Measurements from ENCODE around the gene SLC9A8. TPM values are rescaled to one million over a fixed set of nuclear protein-coding genes. Genes with fewer than 3 reads are reported as not detected.
"Not testable (repeated sequence)": the region's sequence is repeated elsewhere in the genome, so short reads cannot be mapped to it uniquely, and the experiment has no call there.

Gene SLC9A8
- total RNA-seq, 1 donor from 2014 or later: 10.5 TPM

- Mint-ChIP-seq H3K36me3 (ENCODE audit: low read depth, unreplicated experiment) (peaks cover 6% of the 10 kb centered on the region), H3K27ac (ENCODE audit: unreplicated experiment) (no peak overlapping the region), H3K9me3 (ENCODE audit: unreplicated experiment) (no peaks in the 10 kb centered on the region), H3K4me1 (ENCODE audit: unreplicated experiment) (peaks cover 24% of the 10 kb centered on the region), H3K4me3 (ENCODE audit: unreplicated experiment) (no peak overlapping the region), H3K27me3 (ENCODE audit: unreplicated experiment) (peaks cover 9% of the 10 kb centered on the region)
- TF ChIP-seq, protein P1, sequence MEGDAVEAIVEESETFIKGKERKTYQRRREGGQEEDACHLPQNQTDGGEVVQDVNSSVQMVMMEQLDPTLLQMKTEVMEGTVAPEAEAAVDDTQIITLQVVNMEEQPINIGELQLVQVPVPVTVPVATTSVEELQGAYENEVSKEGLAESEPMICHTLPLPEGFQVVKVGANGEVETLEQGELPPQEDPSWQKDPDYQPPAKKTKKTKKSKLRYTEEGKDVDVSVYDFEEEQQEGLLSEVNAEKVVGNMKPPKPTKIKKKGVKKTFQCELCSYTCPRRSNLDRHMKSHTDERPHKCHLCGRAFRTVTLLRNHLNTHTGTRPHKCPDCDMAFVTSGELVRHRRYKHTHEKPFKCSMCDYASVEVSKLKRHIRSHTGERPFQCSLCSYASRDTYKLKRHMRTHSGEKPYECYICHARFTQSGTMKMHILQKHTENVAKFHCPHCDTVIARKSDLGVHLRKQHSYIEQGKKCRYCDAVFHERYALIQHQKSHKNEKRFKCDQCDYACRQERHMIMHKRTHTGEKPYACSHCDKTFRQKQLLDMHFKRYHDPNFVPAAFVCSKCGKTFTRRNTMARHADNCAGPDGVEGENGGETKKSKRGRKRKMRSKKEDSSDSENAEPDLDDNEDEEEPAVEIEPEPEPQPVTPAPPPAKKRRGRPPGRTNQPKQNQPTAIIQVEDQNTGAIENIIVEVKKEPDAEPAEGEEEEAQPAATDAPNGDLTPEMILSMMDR (IDR thresholded peaks at IDR 0.05; ENCODE audit: unreplicated experiment): no peak
- DNase-seq (ENCODE audit: low spot score): no peak
Observed at GRCh38 chr20:49891476-49892110, 79.0 kb downstream of the SLC9A8 start.

GRCh38 chr20:49892260-49892659 is 79.6 kb downstream of the SLC9A8 start:
- TF ChIP-seq, protein P1 (IDR thresholded peaks at IDR 0.05; ENCODE audit: unreplicated experiment): no peak
- Mint-ChIP-seq H3K4me3 (ENCODE audit: unreplicated experiment) (no peak overlapping the region), H3K36me3 (ENCODE audit: low read depth, unreplicated experiment) (peaks cover 4% of the 10 kb centered on the region), H3K27me3 (ENCODE audit: unreplicated experiment) (peaks cover 9% of the 10 kb centered on the region), H3K27ac (ENCODE audit: unreplicated experiment) (no peak overlapping the region), H3K9me3 (ENCODE audit: unreplicated experiment) (no peaks in the 10 kb centered on the region), H3K4me1 (ENCODE audit: unreplicated experiment) (peaks cover 20% of the 10 kb centered on the region)
- no peak for DNase-seq (ENCODE audit: low spot score)

GRCh38 chr20:49892817-49893216 is 80.2 kb downstream of the SLC9A8 start:
- TF ChIP-seq, protein P1 (IDR thresholded peaks at IDR 0.05; ENCODE audit: unreplicated experiment): no peak
- no peak overlapping the region for H3K4me3 Mint-ChIP-seq (ENCODE audit: unreplicated experiment)
- H3K4me1 Mint-ChIP-seq (ENCODE audit: unreplicated experiment): peaks cover 16% of the 10 kb centered on the region
- no peak for DNase-seq (ENCODE audit: low spot score)
- H3K36me3 Mint-ChIP-seq (ENCODE audit: low read depth, unreplicated experiment): no peaks in the 10 kb centered on the region
- H3K27ac Mint-ChIP-seq (ENCODE audit: unreplicated experiment): no peak overlapping the region
- H3K9me3 Mint-ChIP-seq (ENCODE audit: unreplicated experiment): no peaks in the 10 kb centered on the region
- peaks cover 9% of the 10 kb centered on the region for H3K27me3 Mint-ChIP-seq (ENCODE audit: unreplicated experiment)

GRCh38 chr20:49893242-49894072 is 80.8 kb downstream of the SLC9A8 start:
- H3K27ac Mint-ChIP-seq (ENCODE audit: unreplicated experiment): no peak overlapping the region
- no peak overlapping the region for H3K4me3 Mint-ChIP-seq (ENCODE audit: unreplicated experiment)
- peaks cover 9% of the 10 kb centered on the region for H3K27me3 Mint-ChIP-seq (ENCODE audit: unreplicated experiment)
- TF ChIP-seq, protein P1 (IDR thresholded peaks at IDR 0.05; ENCODE audit: unreplicated experiment): no peak
- no peaks in the 10 kb centered on the region for H3K36me3 Mint-ChIP-seq (ENCODE audit: low read depth, unreplicated experiment)
- H3K4me1 Mint-ChIP-seq (ENCODE audit: unreplicated experiment): peaks cover 13% of the 10 kb centered on the region
- no peaks in the 10 kb centered on the region for H3K9me3 Mint-ChIP-seq (ENCODE audit: unreplicated experiment)
- DNase-seq (ENCODE audit: low spot score): no peak

DNA sequence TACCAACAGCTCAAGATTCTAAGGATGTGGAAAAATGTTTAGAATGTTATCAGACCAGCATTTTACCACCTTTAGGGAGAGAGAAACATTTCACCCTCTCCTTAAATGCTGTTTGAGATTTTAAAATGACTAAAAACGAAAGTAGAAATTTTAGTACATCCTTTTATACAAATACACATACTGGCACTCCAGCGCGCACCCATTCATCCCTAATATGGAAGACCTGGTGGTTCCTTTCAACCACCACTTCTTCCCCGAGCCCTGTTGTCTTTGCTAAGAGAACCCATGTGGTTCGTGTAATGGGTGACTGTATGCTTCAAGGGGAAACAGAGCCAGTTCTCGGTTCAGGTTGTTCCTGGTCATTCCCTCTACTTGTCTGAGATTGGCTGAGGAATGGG is 81.4 kb downstream of the SLC9A8 start:
- H3K4me1 Mint-ChIP-seq (ENCODE audit: unreplicated experiment): peaks cover 12% of the 10 kb centered on the region
- H3K36me3 Mint-ChIP-seq (ENCODE audit: low read depth, unreplicated experiment): no peaks in the 10 kb centered on the region
- H3K27me3 Mint-ChIP-seq (ENCODE audit: unreplicated experiment): peaks cover 6% of the 10 kb centered on the region
- TF ChIP-seq, protein P1 (IDR thresholded peaks at IDR 0.05; ENCODE audit: unreplicated experiment): no peak
- H3K27ac Mint-ChIP-seq (ENCODE audit: unreplicated experiment): no peak overlapping the region
- H3K9me3 Mint-ChIP-seq (ENCODE audit: unreplicated experiment): no peaks in the 10 kb centered on the region
- no peak overlapping the region for H3K4me3 Mint-ChIP-seq (ENCODE audit: unreplicated experiment)
- no peak for DNase-seq (ENCODE audit: low spot score)

- H3K9me3 Mint-ChIP-seq (ENCODE audit: unreplicated experiment); DNase-seq (ENCODE audit: low spot score); H3K27me3 Mint-ChIP-seq (ENCODE audit: unreplicated experiment); H3K27ac Mint-ChIP-seq (ENCODE audit: unreplicated experiment); H3K4me1 Mint-ChIP-seq (ENCODE audit: unreplicated experiment); H3K36me3 Mint-ChIP-seq (ENCODE audit: low read depth, unreplicated experiment); H3K4me3 Mint-ChIP-seq (ENCODE audit: unreplicated experiment): not testable (repeated sequence)
Observed at GRCh38 chr20:49895474-49896093, 83.0 kb downstream of the SLC9A8 start.
